GM10266 (cell line): ENCODE results near the gene GRAMD2A.

ENCODE experiments used
- DNase-seq: peaks from one replicate; pipeline ENCODE4 v3.0.0; 2012; ENCODE audit errors: extremely low spot score
- TF ChIP-seq, protein P1 (sequence below): IDR thresholded peaks from 2 replicates; pipeline ENCODE4 v1.5.1; 2012; ENCODE audit warnings: mild to moderate bottlenecking, low read depth; ENCODE audit not compliant: control insufficient read depth, insufficient read depth; ENCODE audit errors: missing control alignments

Gene GRAMD2A

DNA sequence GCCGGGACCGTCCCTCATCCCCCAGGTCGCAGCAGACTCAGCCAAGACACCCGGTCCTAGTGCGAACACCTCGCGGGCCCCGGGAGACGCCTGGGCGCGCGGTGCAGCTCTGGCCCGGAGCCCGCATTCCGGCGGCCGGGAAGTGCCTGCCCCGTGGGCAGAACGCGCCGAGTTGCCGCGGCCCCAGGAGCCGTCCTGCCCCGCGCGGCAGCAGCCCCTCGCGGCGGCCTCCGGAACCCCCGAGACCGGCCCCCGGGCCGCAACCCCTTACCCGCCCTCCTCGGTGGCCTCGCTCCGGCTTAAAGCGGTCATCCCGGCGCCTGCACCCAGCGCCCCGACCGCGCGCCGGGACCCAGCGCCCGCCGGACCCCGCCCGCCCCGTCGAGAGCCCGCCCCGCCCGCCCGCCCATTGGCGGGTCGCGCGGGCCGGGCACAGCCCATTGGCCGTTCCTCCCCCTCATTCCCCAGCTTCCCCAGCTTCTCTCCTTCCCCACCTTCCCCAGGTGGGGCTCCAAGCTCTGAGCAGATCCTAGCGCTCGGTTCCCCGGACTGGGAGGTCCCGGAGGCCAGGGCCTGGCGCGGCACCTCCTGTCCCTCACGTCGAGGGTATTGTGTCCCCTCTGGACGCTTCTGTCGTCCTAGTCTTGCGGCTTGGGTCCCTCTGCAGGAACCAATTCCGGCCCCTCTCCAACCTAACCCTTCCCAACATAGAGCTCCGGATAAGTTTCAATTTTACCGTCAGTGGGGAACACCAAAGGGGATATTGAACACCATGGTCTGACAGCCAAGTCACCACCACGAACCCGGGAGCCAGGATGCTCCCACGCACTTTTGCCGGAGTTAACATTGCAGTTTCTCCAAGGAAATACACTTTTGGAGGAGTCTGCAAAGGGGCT lies at the start of gene GRAMD2A:
GRAMD2A (minus strand) TSS at position 328 of the 896 bp plus-strand sequence.
- TF ChIP-seq, protein P1, sequence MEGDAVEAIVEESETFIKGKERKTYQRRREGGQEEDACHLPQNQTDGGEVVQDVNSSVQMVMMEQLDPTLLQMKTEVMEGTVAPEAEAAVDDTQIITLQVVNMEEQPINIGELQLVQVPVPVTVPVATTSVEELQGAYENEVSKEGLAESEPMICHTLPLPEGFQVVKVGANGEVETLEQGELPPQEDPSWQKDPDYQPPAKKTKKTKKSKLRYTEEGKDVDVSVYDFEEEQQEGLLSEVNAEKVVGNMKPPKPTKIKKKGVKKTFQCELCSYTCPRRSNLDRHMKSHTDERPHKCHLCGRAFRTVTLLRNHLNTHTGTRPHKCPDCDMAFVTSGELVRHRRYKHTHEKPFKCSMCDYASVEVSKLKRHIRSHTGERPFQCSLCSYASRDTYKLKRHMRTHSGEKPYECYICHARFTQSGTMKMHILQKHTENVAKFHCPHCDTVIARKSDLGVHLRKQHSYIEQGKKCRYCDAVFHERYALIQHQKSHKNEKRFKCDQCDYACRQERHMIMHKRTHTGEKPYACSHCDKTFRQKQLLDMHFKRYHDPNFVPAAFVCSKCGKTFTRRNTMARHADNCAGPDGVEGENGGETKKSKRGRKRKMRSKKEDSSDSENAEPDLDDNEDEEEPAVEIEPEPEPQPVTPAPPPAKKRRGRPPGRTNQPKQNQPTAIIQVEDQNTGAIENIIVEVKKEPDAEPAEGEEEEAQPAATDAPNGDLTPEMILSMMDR: no peak
- DNase-seq: peak; percentile 88

DNA sequence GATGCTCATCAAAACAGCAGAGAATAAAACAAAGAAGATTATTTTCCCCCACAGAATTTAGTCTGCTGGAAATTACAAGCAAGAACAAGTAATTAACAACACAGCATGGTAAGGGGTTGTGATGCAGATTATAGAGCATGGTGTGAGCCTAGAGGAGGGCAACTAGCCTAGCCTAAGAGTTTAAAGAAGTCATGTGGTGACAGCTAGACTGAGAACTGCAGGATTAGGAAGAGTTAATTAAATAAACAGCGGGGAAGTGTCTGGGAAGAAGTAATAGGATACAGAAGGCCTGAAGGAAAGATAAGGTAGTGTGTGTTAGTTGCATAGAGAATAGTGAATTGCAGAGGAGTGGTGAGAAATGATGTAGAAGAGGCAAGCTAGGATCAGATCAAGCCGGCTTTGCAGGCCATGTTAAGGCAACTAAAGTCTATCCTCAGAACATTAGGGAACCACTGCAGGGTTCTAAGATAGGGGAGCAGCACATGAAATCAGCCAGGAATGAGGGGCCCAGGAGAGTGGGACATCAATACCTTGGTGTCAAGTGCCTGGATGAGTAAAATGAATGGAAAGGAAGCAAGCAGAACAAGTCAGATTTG lies 45.3 kb upstream of the GRAMD2A start:
- TF ChIP-seq, protein P1: no peak
- no peak for DNase-seq

DNA sequence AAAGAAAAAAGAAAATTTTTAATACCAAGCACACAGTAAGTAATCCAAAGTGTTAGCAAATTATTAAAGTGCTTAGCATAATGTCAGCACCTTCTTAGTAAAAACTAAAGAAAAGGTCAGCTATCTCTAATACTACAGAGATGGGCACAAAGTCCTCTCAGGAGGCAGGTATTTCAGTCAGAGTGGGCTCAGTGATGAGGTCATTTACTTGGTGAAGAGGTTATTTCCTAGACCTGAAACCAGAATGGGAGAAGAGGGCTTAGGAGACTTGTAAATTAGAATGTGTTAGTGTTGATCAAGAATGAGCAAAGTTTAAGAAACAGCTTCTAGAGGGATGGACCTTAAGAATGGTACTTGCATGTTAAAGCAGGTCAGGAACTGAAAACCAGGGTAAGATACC lies 42.1 kb upstream of the GRAMD2A start:
- DNase-seq: no peak
- TF ChIP-seq, protein P1: no peak

DNA sequence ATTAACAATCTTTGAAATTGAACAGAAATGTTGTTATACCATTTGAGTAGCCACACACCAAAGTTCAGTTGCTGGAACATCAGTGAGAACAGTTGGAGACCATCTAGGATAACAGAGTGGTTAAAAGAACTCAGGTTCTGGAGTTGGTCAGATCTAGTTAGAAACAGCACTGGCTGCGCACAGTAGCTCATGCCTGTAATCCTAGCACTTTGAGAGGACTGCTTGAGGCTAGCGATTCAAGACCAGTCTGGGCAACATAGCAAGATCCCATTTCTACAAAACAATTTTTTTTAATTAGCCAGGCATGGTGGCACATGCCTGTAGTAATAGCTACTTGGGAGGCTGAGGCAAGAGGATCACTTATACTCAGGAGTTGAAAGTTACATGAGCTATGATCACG lies 41.0 kb upstream of the GRAMD2A start:
- TF ChIP-seq, protein P1: no peak
- DNase-seq: no peak

DNA sequence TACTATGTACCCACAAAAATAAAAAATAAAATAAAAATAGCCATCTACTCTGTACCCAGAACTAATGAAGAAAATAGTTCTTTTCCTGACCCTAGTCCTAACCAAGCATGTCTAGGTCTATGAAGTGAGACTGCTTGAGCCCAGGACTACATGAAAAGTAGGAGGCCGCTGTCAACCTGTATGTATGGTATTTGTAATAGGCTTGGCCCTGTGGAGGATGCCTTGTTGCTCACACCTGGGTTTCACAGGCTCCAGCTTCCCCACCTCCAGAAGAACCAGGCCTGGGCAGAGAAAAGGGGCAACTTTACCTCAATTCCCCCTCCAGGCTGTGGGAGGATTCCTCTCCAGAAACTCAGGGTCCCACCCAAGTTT lies 40.3 kb upstream of the GRAMD2A start:
- no peak for DNase-seq
- TF ChIP-seq, protein P1: no peak

DNA sequence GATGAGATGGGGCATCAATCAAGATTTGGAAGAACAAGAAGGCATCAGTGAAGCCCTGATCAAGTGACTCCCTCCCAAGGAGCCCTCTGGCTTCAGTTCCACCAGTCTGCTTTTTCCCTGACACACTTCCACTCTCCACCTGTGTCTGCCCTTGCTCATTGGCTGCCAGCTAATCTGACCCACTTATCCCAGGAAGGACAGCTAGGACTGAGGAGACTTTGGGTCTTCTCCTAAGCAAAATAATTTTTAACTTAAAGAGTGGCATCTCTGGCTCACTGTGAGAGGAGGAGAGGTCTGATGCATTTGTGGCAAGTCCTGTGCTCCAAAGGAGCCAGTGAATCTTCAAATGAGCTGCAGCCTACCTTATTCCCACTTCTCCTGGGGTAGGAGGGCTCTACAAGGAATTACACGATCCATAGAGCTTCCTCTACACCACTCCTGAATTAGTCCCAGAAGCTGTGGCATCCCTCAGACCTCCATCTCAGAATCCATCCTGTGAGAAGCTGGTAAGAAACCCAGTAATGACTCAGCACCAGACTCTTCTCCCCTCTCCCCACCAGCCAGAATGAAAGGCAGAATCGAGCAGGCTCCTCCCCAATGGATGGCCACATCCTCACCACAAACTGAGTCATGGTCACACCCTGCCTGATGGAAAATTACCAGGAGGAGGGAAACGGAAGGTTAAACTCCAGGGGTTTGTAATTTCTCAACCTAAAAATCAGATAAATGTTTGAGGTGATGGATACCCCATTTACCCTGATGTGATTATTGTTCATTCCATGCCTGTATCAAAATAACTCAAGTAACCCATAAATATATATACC lies 39.7 kb upstream of the GRAMD2A start:
- DNase-seq: peak; percentile 55

More for the DNA sequence above, 39.7 kb upstream of the GRAMD2A start:
- TF ChIP-seq, protein P1: no peak
